NCI-H187 (cell line): ENCODE measurements around the gene GPRC5B.

Experiments
- DNase-seq, 2 experiments: peaks; one replicate each; lab custom pipeline; 2025; lab: John Stamatoyannopoulos, UW

GPRC5B gene

GRCh38 chr16:19898166-19898565 is 13.5 kb upstream of the GPRC5B start:
- DNase-seq, result no peak

GRCh38 chr16:19896951-19897350 is 12.3 kb upstream of the GPRC5B start:
- no peak for DNase-seq

GRCh38 chr16:19894586-19894985 is 9.9 kb upstream of the GPRC5B start:
- DNase-seq, result no peak

DNA sequence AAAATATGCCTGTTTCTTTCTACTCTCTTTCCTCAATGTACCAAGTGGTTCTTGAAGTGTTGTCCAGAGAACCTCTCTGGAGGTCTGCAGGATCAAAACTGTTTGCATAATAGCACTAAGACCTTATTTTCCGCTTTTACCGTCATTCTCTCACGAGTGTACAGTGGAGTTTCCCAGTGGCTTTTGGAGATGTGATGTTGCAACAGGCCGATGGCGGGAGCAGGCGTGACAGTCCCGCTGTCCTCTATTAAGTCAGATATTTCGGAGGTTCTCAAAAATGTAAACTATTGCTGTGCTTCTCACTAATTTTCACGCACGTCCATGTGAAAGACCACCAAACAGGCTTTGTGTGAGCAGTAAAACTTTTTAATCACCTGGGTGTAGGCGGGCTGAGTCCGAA is 8.3 kb upstream of the GPRC5B start:
- DNase-seq, result no peak

GRCh38 chr16:19890901-19891300 is 6.3 kb upstream of the GPRC5B start:
- DNase-seq, result no peak

- no peak for DNase-seq
Measured at GRCh38 chr16:19888834-19889233, 4.2 kb upstream of the GPRC5B start.

GRCh38 chr16:19886073-19886941 is 1.7 kb upstream of the GPRC5B start:
- peak in 1 of 2 experiments; percentile 11 for DNase-seq

DNA sequence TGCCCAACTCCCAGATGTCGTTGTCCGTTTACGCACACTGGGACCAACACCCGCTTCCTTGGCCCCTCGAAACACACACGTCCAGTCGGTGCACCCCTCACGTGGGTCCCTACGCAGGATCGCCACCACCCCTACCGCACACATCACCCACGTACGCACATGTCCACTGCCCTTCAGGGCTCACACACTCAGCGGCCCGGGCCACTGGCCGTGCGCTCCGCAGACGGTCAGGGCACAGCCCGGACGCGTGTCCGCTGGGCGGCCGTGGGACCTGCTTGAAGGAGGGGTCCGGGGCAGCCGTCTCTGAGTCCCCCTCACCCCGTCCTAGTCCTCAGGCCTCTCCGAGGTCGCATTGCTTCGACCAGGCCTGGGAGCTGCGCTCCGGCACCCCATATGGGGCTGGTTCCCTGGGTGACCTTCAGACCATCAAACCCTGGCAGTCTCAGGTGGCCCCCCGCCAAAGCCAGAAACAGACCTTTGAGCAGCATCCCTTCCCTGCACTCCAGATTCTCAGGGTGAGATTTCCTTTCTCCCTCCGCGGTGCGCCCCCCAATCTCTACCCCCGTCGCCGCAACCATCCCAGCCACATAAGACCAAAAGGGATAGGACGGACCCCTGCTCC is 914 bp upstream of the GPRC5B start:
- no peak for DNase-seq

DNA sequence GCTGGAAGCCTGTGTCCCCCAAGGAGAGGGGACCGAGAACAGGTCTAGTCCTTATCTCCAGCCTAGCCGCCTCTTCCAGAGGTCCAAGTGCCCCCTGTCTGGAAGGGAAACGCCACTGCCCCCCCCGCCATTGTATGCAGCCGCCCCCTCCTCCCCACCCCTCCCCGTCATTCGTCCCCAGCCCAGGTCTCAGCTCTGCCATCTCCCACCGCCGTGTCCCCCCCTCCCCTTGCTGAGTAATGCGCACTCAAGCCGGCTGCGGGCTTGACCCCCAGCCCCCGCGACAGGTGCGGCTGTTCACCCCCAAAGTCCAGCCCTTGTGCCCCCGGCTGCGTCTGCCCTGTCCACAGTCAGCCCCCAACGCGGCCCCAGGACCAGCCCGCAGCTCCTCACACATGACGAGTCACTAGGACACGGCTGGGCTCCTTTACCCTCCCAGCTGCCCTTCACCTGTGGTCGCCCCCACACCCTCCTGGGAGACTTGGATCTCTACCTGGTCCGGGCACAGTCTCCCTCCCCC is 622 bp downstream of the GPRC5B start:
- no peak for DNase-seq

DNA sequence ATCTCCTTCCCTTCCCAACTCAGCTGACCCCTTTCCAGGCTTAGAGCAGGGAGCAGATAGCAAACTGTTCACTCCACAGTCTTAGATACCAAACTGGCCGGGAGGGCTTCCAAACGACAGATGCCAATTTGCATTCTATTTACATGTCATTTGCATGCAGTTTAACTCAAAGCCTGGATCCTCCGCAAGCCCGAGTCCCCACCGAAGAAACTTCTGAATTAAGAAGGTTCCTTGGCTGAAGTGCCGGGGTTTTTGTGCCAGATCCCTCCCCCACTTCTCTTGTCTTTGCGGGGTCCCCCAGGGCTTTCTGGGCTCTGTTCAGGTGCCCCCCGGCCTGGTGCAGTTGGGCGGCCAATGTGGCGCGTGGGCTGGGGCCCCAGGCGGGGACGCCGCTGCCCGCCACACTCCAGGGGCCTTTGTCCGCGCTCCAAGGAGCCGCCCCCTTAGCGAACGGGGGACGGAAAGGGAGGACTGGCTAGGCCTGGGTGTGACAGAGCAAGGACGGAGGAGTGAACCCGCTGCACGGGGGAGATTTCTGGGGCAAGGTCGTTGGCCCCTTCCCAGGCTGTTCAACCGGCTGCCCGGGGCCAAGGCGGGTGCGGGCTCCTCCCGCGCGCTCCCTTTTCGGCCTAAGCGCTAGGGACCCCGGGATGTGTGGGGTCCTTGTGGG is 1.2 kb downstream of the GPRC5B start:
- no peak for DNase-seq

GRCh38 chr16:19882646-19883045 is 2.0 kb downstream of the GPRC5B start:
- no peak for DNase-seq

DNA sequence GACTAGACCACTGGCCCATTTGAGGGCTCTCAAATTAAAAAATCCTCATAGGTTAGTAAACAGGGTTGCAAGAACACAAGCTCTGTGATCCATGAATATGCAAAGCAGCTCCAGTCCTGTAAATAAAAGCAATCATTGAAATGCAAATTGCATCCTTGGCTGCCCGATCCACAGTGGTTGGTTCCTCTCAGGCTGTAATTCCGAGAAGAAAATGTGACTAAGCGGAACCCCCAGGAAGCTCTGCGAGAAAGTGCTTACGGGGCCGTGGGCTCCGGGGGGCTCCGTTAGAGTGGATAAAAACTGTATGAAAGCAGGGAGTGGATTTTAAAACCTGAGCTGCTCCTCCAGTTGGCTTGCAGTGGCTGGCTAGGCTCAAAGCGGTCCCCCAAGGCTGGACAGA is 2.5 kb downstream of the GPRC5B start:
- no peak for DNase-seq

DNA sequence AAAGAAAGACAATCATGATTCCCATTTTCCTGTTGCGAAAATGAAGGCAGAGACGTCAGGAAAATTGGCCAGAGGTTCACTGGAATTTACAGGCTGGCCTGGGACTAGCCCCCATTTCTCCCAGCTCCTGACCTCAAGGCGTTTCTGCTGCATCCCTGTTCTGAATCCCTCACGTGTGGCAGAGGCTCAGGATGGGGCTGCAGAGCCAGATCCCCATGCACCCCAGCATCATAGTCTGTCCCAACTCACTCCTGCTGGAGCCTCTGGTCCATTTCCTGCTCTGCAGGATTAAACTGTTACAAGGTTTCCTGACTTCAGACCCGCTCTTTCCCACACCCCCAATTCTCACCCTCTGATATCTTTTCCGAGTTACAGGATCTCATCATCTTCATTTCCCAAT is 2.9 kb downstream of the GPRC5B start:
- DNase-seq, result no peak

- DNase-seq, result no peak
Measured at GRCh38 chr16:19881028-19881427, 3.6 kb downstream of the GPRC5B start.

GRCh38 chr16:19879241-19879792 is 5.3 kb downstream of the GPRC5B start:
- DNase-seq, result no peak

- DNase-seq, result no peak
Measured at GRCh38 chr16:19878757-19879156, 5.9 kb downstream of the GPRC5B start.

- no peak for DNase-seq
Measured at GRCh38 chr16:19876501-19877059, 8.1 kb downstream of the GPRC5B start.

DNA sequence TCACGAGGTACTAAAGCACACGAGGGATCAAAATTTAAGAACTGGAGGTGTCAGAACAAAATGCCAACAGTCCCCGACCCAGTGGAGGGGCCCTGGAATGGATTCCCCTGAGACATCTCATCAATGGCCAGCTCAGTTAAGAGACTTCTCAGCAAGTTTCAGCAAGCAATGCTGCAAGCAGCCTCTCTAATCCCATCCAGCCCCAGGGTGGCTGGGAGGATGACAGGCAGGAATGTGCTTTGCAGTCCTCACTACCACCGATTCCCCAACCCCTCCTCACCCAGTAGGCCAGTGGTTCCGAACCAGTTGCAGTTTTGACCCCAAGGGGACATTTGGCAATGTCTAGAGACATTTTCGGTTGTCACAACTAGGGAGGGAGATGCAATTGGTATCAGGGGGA is 8.7 kb downstream of the GPRC5B start:
- no peak for DNase-seq

- DNase-seq, result no peak
Measured at GRCh38 chr16:19874851-19875546, 9.6 kb downstream of the GPRC5B start.

GRCh38 chr16:19874026-19874425 is 10.6 kb downstream of the GPRC5B start:
- DNase-seq, result no peak

DNA sequence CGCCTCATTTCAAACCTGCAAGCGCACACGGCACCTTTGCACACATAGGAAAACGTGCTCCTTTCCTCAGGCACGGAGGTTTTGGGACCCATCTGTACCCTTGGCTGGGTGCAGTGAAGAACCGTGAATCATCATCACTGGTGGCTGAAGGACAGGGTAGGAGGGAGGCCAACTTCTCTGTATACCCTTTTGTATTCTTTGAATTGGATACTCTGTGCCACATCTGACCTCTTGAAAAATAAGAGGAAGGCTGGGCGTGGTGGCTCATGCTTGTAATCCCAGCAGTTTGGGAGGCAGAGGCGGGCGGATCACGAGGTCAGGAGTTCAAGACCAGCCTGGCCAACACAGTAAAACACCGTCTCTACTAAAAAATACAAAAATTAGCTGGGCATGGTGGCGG is 11.7 kb downstream of the GPRC5B start:
- no peak for DNase-seq
